Anterior cingulate cortex (tissue), 58 donors: Measurements from ENCODE around the gene COL12A1.

Experiments used
- DNase-seq, 58 donors: peaks; one replicate each; lab custom pipeline; 2025; lab: John Stamatoyannopoulos, UW

Gene COL12A1

DNA sequence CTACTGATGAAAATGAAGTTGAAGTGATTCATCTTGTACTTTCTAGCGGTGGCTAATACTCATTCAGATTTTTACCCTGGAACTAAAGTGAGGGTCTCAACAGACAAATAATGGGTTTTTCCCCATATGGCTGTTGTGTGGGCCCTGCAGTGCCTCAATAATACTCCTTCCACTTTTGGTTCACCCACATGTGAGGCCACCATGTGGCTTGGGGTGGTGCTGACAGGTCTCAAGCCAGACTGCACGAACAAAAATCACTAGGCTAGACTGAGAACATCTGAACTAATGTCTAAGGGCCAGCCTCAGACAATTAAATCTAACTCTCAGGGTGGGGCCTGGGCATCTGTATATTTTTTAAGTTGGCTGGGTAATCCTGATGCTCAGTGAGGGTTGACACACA, 7.9 kb upstream of the COL12A1 start:
- DNase-seq: no peak

DNA sequence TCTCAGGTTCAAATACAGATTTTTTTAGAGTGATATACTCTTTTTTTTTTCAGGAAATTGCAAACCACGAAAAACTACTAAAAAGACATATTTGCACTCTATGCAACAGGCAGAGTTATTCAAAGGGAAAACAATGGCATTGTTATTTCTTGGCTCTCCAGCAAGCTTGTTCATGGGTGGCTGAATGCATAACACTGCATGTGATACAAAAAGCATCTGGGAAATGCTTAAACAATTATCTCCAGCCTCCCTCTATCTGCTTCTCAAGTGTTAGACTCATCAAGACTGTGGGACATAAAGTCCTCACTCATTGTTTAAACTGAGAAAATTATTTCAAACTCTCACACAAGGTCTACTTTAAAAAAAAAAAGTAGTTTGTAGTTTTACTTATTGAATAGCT, 7.3 kb upstream of the COL12A1 start:
- peak in 1 of 58 donors; percentile 9 for DNase-seq

DNA sequence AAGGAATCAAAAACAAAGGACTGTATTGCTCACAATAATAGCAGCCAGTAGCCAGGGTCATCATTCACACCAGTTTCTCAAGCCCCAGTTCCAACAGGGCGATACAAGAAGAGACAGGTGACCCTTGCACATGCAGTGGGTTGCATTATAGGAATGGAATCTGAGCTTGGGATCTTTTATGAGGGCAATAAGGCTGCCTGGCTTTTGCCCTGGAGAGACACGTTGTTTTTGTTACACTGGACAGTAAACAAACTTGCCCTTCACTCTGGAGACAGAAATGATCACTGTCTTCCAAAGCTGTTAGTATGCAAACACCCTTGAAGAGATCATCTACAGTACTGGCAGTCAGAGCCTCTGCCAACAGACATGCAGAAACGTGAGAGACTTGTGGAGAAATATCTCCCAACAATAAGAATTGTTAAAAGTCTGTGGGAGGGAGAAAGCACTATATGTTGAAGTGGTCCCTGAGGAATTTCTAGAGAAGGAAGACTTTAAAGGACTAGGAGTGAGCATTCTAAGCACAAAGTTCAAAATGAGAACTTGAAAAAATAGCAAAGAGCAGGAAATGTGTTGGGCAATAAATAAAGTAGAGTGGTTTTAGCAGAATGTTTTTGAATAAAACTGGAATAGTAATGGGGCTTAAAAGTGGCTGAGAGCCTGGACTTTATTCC, 6.2 kb upstream of the COL12A1 start:
- DNase-seq: no peak

DNA sequence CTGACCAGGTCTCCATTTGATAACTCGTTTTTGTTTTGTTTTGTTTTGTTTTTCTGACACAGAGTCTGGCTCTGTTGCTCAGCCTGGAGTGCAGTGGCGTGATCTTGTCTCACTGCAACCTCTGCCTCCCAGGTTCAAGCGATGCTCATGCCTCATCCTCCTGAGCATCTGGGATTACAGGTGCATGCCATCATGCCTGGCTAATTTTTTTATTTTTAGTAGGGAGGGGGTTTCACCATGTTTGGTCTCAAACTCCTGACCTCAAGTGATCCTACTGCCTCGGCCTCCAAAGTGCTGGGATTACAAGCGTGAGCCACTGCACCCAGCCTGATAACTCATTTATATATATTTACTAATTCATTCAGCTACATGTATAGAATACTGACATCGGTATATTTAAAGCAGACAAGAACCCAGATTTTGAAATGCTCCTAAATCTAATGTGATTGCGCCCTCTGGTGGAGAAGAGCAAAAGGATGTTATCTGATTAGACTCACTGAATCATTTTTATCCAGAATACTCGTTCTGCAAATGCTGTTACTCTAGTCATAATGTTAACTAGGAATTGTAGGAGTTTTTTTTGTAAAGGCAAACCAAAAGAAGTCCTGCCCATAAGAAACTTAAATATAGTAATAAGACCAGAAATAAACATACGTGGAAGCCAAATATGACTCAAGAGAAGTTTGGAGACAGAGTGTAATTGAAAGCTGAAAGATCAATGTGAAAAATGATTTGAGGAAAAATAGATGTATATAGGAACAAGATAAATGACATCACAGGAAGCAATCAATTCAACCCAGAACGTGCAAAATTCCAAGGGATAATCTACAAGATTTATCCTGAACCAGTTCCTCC, 5.3 kb upstream of the COL12A1 start:
- peak in 12 of 58 donors; percentile 17 to 63 (median 47) for DNase-seq

DNA sequence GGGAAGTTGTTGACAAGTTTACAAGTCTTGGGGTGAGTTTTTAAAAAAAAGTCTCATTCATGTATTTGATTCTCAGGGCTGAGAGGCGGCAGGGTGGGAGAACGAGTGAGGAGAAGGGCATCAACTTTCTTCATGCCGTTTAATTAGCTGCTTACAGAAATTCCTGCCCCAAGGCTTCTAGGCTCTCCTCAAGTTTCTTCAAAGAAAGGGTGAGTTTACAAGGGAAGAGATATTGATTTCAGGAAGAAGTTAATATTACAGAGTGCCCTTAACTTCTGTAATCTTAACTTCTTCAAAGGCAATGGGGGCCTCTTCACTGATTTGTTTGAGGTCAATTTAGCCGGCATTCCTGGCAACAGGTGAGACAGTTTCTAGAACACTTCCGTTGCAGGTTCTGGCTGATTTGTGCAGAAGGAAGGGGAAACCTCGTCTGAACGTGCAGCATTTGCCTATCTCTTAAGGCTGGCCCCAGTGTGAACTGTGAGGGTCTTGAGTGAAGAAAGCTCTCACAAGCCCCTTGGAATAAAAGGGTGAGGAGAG, 3.4 kb upstream of the COL12A1 start:
- DNase-seq: no peak

DNA sequence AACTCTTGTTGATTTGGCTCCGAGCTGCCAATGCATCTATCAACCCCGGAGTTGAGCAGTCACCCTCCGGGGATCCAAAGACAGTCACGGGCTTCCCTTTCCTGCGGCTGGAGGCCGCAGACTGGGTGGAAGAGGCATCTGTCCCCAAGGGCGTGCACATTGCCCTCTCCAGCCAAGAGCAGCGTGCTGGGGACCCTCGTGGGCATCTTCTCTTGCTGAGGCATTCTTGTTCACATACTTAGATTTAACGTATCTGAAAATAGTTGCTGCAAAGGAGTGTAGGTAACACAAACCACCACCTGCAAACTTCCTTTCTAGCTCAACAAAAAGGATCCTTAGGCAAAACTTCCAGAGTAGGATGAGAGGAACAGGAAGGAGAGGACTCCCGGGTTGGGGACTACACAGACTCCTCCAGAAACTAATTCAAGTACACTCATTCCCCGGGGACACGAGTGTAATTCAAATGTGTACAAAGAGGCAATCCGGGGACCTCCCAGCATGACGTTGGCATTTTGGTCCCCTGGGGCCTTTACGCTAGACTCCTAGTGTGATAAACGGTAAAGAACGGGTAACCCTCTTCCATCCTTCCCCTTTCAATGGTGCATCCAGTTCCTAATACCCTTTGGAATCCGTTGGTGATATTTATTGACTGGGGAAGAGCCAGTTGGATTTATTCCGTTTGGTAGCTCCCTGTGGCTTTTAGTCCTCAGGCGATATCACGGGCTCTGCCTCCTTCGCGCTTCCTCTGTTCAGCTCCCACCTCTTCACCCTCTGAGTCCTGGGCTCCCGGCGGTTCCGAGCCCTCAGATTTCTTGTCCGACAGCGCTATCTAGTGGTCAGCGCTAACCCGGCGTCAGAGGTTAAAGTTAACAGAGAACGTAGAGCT, 2.7 kb upstream of the COL12A1 start:
- DNase-seq: peak in 54 of 58 donors; percentile 28 to 87 (median 68)

DNA sequence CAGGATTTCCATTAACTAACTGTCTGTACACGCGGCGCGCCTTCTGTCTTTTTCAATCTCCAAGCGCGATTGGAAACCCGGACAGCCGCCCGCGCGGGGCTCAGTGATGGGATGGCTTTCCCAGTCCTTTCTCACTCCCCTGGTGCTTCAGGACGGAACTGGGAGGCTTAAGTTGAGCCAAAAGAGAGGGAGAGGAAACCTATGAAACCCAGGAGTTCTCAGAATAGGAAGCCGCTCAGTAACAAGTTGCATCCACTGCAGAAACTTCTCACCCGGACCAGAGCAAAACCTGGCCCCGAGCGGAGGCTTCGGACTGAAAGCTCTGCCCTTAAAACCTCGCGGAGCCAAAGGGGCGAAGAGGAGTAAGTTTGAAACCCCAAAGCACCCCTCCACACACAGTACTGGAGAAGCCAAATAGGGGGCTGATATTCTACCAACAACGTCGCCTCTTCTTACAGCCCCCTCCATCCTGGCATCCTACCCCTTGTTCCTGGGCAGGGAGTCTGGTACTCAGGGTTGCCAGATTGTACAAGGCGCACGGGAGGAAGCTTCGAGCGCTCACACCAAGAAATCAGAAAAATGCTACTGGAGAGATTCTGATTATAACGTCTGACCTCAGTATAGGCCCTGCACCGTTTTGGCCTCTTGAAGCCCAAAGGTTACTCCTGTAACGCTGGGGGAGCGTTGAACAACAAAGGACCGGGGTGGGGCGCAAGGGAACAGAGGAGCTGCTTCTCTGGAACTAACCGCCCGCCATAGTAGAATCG, 906 bp upstream of the COL12A1 start:
- peak in 1 of 58 donors; percentile 6 for DNase-seq

DNA sequence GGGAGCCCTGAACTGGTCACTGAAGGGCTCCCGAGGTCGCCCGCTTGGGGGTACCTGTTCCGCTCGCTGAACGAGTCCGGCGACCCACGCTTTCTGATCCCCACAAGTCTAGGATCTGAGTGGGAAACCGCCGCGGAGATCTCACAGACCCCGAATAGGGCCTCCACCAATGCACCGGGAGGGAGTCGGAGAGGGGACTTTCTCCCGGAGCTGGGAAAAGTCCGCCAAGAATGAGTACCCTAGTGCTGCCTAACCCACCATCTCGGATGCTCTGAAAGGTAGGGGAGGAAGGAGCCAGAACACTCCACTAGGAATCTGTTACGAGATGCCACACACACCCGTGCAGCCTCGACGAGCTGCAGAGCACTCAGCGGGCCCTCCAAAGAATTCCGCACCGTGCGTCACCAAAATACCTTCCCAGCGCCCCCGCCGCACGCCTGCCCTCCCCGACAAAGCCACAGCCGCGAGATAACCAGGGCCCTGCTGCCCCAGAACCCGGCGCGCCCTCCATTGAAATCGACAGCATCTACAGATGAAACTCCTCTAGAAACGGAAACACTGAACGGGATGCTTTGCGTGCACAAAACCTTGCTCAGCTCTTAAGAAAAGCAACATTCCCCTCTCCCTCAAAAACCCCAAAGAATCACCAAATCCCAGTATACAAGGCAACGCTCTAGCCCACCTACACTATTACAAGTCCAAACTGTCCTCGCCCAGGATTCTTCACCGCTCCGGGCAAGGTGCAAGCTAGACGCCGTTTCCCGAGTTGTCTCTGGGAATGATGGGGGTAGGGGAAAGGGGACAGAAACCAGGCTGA, 686 bp downstream of the COL12A1 start:
- peak in 3 of 58 donors; percentile 5 to 11 (median 9) for DNase-seq

DNA sequence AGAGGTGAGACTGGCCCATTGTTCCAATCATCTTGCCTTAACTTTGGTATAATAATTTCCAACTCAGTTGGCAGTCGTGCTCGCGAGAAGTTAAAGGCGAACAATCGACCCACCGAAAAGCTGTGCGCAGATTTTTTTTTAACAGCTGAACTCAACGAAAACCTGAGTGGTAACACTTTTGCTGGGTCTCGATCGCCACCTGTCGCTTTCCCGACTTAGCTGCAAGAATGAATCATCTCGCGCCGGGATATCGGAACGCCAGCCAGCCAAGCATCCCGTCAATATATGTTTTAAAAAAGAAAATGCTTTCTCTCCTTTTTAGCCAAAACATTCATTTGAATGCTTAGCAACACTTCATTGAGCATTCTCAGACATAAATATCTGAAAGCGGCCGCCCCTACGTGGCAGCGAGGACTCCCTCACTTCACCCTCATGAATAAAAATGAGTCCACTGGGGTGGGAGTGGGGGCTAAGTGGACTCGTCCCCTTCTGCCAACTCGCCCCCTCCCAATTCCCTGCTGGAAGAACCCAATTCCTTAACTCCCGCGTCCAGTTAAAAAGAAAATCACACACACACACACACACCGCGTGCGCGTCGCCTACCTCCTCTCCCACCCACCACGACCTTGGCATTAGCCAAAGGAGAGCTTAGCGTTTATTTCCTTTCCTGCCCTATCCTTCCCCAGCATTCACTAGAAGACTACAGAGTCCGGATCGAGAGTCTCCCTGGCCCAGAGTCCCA, 1.5 kb downstream of the COL12A1 start:
- DNase-seq: peak in 38 of 58 donors; percentile 10 to 80 (median 46)

DNA sequence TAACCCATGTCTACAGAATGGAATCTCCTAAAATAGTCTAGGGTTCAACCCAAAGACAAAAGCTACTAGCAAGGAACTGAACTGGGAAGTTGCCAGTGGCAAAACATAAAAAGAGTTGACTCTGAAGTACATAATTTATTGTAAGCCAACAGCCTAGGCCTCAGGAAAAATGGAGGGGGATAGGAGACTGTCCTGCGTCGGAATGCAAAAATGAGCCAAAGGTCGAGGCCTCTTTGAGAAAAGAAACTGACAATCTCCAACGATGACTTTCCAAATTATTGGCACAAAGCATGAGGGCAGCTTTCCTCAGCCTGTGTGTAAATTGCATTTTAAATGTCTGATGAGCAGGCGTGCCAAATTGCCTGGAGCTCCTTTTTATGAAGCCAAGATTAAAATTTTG, 2.1 kb downstream of the COL12A1 start:
- no peak for DNase-seq

DNA sequence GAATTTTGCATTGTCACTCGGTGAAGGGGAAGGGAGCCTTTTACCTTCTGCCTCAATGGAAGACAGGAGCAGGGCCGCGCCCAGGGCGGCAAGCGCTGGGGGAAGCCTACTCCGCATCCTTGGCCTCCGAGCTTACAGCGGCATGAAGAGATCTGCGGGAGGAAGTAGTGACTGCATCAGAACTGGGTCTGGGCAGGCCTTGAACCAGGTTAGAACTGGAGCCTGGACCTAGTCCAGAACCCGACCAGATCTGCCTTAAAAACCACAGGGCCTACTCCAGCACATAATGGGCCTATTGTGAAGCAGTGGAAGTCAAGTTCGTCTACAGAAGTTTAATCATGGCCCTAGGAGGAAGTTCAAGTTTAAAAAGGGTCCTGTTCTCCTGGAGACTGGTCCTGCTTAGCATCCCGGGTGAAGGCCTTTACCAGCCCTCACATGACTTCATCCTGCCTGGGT, 3.1 kb downstream of the COL12A1 start:
- no peak for DNase-seq

DNA sequence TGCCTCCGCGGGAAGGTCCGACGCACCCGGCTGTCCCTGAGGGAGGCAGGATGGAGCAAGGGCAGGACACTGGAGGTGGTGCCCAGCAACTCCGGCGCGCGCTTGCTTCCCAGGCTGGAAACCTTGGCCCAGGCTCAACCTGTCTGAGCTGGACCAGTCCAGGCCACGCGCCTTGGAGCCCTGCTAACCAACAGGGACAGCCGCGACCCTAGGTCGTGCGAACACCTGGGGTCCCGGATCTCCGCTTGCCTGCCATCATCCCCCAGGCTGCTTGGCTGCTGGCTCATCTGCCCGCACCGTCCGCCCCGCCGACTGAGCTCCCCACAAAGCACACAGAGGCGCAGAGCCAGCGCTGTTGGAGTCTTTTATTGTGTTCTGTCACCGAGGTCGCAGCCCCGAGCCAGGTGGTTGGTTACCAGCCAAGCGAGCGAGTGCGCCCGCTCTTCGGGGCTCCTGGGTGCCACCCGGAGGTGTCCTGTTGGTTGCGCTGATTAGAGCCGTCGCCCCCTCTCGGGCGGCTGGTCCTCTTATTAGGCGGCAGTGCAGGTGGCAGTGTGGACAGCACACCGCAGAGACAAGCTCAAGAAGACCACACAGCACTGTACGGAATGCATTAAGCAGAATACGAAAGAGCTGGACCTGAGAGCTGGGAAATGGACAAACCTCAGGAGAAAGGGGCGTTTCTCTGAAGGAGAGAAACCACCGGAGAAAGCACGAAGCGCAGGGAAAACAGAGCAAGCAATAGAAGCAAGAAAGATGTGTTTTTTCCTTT, 3.8 kb downstream of the COL12A1 start:
- peak in 3 of 58 donors; percentile 9 to 40 (median 32) for DNase-seq

DNA sequence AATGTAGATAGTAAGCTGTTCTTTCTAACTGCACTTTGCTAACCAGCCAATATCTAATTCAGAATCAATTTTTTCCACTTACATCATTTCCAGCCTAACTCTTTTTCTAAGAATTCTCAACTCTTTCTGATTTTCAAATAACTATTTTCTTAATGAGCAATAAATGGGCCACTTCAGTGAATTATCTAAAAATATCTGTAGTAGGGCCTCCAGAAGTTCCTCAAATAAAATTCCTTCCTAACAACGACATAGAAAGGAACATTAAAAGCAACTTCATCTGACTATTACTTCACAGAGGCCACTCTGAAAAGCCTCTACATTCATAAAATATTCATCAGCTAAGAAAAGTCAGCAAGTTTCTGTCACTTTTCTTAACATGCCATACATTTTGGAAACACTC, 4.8 kb downstream of the COL12A1 start:
- DNase-seq: no peak

DNA sequence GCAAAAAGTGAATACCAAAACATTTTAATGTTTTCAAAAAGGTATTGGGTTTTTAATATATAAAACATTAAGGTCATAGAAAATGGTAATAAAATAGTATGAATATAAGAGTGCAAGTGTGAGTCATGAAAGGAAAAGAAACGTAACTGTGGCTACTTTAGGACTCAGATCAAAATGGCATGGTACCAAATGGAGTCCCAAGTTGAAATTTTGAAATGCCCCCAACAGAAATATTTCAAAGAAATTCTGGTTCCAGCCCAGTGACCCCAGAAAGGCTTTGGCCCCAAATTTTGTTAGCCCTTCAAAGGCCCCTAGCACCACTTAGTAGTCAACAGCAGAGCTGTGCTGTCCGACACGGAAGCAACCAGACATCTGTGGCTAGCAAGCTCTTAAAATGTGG, 6.0 kb downstream of the COL12A1 start:
- no peak for DNase-seq

DNA sequence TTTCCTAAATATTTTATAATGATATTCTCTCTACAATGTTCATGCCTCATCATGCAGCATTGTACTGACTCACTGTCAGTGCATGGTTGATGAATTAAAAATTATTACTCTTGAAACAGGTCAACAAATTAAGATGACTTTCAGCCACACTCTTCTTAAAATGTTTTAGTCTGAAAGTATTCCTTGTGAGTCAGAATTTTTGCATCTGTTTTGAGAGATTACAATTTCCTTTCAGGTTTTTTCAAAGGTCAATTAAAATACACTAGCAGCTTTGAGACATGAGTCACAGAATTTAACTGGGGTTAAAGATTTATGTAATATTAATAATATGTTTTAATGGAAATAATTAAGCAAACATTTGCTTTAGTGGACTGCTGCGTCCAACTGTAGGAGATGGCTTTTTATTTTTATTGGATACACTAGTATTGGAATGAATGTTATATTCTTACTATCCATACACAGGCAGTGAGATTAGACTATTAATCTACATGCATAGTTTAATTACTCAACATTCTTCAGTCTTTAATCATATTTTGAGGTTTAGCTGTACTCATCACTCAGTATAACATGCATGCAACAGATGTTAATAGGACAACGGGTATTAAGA, 9.7 kb downstream of the COL12A1 start:
- DNase-seq: no peak

DNA sequence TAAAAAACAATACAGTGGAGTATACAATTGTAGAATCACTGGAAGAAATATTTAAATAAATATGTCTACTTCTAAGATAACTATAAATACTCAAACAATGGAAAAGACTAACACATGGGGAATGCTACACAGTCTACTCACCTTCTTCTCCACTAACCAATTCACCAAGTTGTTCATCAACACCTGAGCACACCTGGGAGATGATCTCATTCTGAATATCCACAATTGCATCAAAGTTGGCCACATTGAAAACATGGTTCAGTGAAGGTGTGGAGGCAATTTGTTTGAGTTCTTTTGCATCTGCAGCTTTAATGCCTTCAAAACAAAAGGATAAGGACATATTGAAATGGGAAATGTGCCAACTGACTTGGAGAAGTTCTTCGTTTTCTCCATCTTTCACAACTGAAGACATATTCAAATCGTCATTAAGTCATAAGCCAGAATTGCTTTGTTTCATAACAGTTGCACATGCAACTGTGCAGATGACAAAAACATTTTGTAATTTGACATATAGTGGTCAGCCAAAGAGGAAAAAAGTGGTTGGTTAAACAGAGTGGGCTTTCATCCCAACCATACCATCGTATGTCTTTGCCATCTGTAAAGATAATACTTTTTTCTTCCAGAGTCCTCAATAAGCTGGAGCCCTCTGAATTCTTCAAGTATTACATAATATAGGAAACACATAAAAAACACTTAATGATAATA, 17.5 kb downstream of the COL12A1 start:
- no peak for DNase-seq
